Measurements from ENCODE around the gene RFTN1.

The RFTN1 gene

GRCh38 chr3:16332904-16333426 is 180.5 kb downstream of the RFTN1 start:
- H3K4me3 ChIP-seq = no peak overlapping the region
- H3K27ac ChIP-seq = no peak overlapping the region
- no peak overlapping the region for H3K9ac ChIP-seq (ENCODE audit: insufficient read length)
- TF ChIP-seq EZH2 (IDR thresholded peaks at IDR 0.05) (no peak), FOXP2 (optimal IDR thresholded peaks at IDR 0.05; ENCODE audit: control extremely low read depth, extremely low read length, insufficient read depth) (no peak), POLR2AphosphoS5 (IDR thresholded peaks at IDR 0.05; ENCODE audit: borderline replicate concordance, low read depth, low read length) (no peak)
- DNase-seq (ENCODE audit: low read depth, low spot score) = no peak
- H3K36me3 ChIP-seq (ENCODE audit: insufficient read depth, low read length) = no peaks in the 10 kb centered on the region
- no peaks in the 10 kb centered on the region for H3K9me3 ChIP-seq (ENCODE audit: low read depth, low read length)

- no peak overlapping the region for H3K27ac ChIP-seq
- no peaks in the 10 kb centered on the region for H3K9me3 ChIP-seq (ENCODE audit: low read depth, low read length)
- no peak overlapping the region for H3K9ac ChIP-seq (ENCODE audit: insufficient read length)
- TF ChIP-seq FOXP2 (optimal IDR thresholded peaks at IDR 0.05; ENCODE audit: control extremely low read depth, extremely low read length, insufficient read depth) (no peak), POLR2AphosphoS5 (IDR thresholded peaks at IDR 0.05; ENCODE audit: borderline replicate concordance, low read depth, low read length) (no peak), EZH2 (IDR thresholded peaks at IDR 0.05) (no peak)
- no peak for DNase-seq (ENCODE audit: low read depth, low spot score)
- no peak overlapping the region for H3K4me3 ChIP-seq
- H3K36me3 ChIP-seq (ENCODE audit: insufficient read depth, low read length) = no peaks in the 10 kb centered on the region
Observed at GRCh38 chr3:16331319-16331883, 182.1 kb downstream of the RFTN1 start.

- no peak overlapping the region for H3K27ac ChIP-seq
Observed at GRCh38 chr3:16330351-16330750, 183.1 kb downstream of the RFTN1 start.

GRCh38 chr3:16329826-16330129 is 183.7 kb downstream of the RFTN1 start:
- TF ChIP-seq FOXP2 (optimal IDR thresholded peaks at IDR 0.05; ENCODE audit: control extremely low read depth, extremely low read length, insufficient read depth) (no peak), POLR2AphosphoS5 (IDR thresholded peaks at IDR 0.05; ENCODE audit: borderline replicate concordance, low read depth, low read length) (no peak), EZH2 (IDR thresholded peaks at IDR 0.05) (no peak)
- Histone ChIP-seq H3K27ac (no peak overlapping the region), H3K36me3 (ENCODE audit: insufficient read depth, low read length) (no peaks in the 10 kb centered on the region), H3K9ac (ENCODE audit: insufficient read length) (no peak overlapping the region), H3K9me3 (ENCODE audit: low read depth, low read length) (no peaks in the 10 kb centered on the region), H3K4me3 (no peak overlapping the region)
- DNase-seq (ENCODE audit: low read depth, low spot score) = no peak

More at GRCh38 chr3:16330351-16330750, 183.1 kb downstream of the RFTN1 start:
- DNase-seq (ENCODE audit: low read depth, low spot score) = no peak
- Histone ChIP-seq H3K4me3 (no peak overlapping the region), H3K36me3 (ENCODE audit: insufficient read depth, low read length) (no peaks in the 10 kb centered on the region), H3K9me3 (ENCODE audit: low read depth, low read length) (no peaks in the 10 kb centered on the region), H3K9ac (ENCODE audit: insufficient read length) (no peak overlapping the region)
- TF ChIP-seq POLR2AphosphoS5 (IDR thresholded peaks at IDR 0.05; ENCODE audit: borderline replicate concordance, low read depth, low read length) (no peak), FOXP2 (optimal IDR thresholded peaks at IDR 0.05; ENCODE audit: control extremely low read depth, extremely low read length, insufficient read depth) (no peak)

DNA sequence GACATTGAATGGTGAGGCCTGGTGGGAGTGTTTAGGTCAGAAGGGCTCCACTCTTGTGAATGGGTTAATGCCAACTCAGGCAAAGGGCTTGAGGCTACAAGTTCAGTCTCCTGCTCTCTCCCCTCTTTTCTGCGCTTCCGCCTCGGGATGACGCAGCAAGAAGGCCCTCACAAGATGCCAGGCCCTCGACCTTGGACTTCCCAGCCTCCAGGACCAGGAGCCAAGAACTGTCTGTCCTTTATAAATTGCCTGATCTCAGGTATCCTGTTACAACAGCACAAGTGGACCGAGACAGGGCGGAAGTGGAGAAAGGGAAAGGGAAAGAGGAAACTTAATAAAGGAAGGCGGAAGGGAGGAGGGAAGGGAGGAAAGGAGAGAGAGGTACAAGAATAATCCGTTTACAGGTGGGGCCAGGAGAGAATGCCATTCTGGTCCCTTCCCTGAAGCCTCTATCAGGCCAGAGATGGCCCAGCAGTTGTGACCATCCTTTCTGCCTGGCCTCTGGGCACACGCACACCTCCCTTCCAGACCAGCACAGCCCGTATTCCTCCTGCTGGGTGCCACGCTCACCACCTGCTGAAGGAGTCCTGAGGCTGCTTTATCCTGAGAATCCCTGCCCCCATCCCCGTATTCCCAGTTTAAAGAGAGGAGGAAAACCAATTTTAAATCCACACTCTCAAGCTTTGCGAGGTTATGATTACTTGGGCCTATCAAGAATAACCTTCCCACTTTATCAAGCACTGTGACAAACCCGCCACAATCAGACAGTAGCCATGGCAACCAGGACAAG is 184.3 kb downstream of the RFTN1 start:
- Histone ChIP-seq H3K9ac (ENCODE audit: insufficient read length) (no peak overlapping the region), H3K27ac (no peak overlapping the region), H3K4me3 (no peak overlapping the region), H3K36me3 (ENCODE audit: insufficient read depth, low read length) (no peaks in the 10 kb centered on the region), H3K9me3 (ENCODE audit: low read depth, low read length) (no peaks in the 10 kb centered on the region)
- no peak for DNase-seq (ENCODE audit: low read depth, low spot score)
- TF ChIP-seq EZH2 (IDR thresholded peaks at IDR 0.05) (no peak), POLR2AphosphoS5 (IDR thresholded peaks at IDR 0.05; ENCODE audit: borderline replicate concordance, low read depth, low read length) (no peak), FOXP2 (optimal IDR thresholded peaks at IDR 0.05; ENCODE audit: control extremely low read depth, extremely low read length, insufficient read depth) (no peak)

GRCh38 chr3:16328124-16328523 is 185.4 kb downstream of the RFTN1 start:
- no peaks in the 10 kb centered on the region for H3K9me3 ChIP-seq (ENCODE audit: low read depth, low read length)
- H3K27ac ChIP-seq = no peak overlapping the region
- H3K36me3 ChIP-seq (ENCODE audit: insufficient read depth, low read length) = no peaks in the 10 kb centered on the region
- TF ChIP-seq POLR2AphosphoS5 (IDR thresholded peaks at IDR 0.05; ENCODE audit: borderline replicate concordance, low read depth, low read length) = no peak
- TF ChIP-seq FOXP2 (optimal IDR thresholded peaks at IDR 0.05; ENCODE audit: control extremely low read depth, extremely low read length, insufficient read depth) = no peak
- TF ChIP-seq EZH2 (IDR thresholded peaks at IDR 0.05) = no peak
- DNase-seq (ENCODE audit: low read depth, low spot score) = no peak
- H3K9ac ChIP-seq (ENCODE audit: insufficient read length) = no peak overlapping the region
- no peak overlapping the region for H3K4me3 ChIP-seq

- H3K36me3 ChIP-seq (ENCODE audit: insufficient read depth, low read length) = no peaks in the 10 kb centered on the region
- no peaks in the 10 kb centered on the region for H3K9me3 ChIP-seq (ENCODE audit: low read depth, low read length)
- TF ChIP-seq POLR2AphosphoS5 (IDR thresholded peaks at IDR 0.05; ENCODE audit: borderline replicate concordance, low read depth, low read length) = no peak
- TF ChIP-seq FOXP2 (optimal IDR thresholded peaks at IDR 0.05; ENCODE audit: control extremely low read depth, extremely low read length, insufficient read depth) = no peak
- TF ChIP-seq EZH2 (IDR thresholded peaks at IDR 0.05) = no peak
- no peak overlapping the region for H3K27ac ChIP-seq
- no peak overlapping the region for H3K9ac ChIP-seq (ENCODE audit: insufficient read length)
- DNase-seq (ENCODE audit: low read depth, low spot score) = no peak
- H3K4me3 ChIP-seq = no peak overlapping the region
Observed at GRCh38 chr3:16326724-16327349, 186.7 kb downstream of the RFTN1 start.

GRCh38 chr3:16325850-16326249 is 187.6 kb downstream of the RFTN1 start:
- Histone ChIP-seq H3K36me3 (ENCODE audit: insufficient read depth, low read length) (no peaks in the 10 kb centered on the region), H3K27ac (no peak overlapping the region)

More at GRCh38 chr3:16325850-16326249, 187.6 kb downstream of the RFTN1 start:
- no peak overlapping the region for H3K9ac ChIP-seq (ENCODE audit: insufficient read length)
- no peak for DNase-seq (ENCODE audit: low read depth, low spot score)
- TF ChIP-seq EZH2 (IDR thresholded peaks at IDR 0.05) (no peak), FOXP2 (optimal IDR thresholded peaks at IDR 0.05; ENCODE audit: control extremely low read depth, extremely low read length, insufficient read depth) (no peak), POLR2AphosphoS5 (IDR thresholded peaks at IDR 0.05; ENCODE audit: borderline replicate concordance, low read depth, low read length) (no peak)
- no peak overlapping the region for H3K4me3 ChIP-seq
- no peaks in the 10 kb centered on the region for H3K9me3 ChIP-seq (ENCODE audit: low read depth, low read length)
